Activated CD4-positive, alpha-beta T cell treated with anti-CD3 and anti-CD28 coated beads, Interleukin-2, amount 50 U/mL, for 24 hours (primary cell): ENCODE data around the gene TMEM176A.

Experiments
- DNase-seq, 2 donors: peaks; one replicate each; pipeline ENCODE4 v3.0.0-alpha.2; 2020; ENCODE audit warnings: low read depth in 1 of 2, low spot score in 1 of 2

TMEM176A gene

GRCh38 chr7:150846291-150847115, 45.9 kb downstream of the TMEM176A start:
- DNase-seq: no peak

DNA sequence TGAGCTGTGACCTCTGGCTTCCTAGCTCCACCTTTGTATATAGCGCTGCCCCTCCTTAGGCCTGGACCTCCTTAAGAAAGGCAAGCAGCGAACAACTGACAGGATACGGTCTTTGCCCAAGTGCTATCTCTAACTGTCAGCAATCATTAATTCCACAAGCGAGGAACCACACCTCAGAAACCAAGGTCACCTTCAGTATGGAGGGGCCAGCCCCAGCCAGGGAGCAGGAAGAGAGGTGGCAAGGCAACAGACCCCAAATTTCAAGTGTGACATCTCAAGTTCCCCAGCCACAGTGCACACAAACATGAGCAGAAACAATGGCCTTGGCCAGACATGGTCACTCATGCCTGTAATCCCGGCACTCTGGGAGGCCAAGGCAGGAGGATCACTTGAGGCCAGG, 47.0 kb downstream of the TMEM176A start:
- no peak for DNase-seq

DNA sequence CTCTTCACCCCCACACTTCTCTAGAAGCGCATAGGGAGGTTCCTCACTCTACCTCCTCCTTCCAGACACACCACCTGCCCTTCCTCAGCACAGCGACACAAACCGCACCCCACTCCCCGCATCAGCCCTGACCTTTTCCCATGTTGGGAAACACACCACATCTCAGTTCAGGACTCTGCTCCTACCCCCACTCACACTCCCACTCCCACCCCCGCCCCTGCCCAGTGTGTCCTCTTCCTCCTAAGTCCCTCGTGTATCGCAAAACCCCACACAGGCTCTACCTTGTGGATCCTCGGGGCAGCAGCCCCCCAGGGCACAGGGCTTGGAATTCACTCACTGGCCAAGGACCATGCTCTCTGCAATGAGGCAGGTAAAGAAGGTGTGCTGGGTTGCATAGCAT, 47.5 kb downstream of the TMEM176A start:
- no peak for DNase-seq

- DNase-seq: no peak
Observed at GRCh38 chr7:150848561-150849115, 48.1 kb downstream of the TMEM176A start.

- DNase-seq: no peak
Observed at GRCh38 chr7:150849204-150849775, 48.7 kb downstream of the TMEM176A start.

GRCh38 chr7:150850273-150850672, 49.7 kb downstream of the TMEM176A start:
- no peak for DNase-seq

DNA sequence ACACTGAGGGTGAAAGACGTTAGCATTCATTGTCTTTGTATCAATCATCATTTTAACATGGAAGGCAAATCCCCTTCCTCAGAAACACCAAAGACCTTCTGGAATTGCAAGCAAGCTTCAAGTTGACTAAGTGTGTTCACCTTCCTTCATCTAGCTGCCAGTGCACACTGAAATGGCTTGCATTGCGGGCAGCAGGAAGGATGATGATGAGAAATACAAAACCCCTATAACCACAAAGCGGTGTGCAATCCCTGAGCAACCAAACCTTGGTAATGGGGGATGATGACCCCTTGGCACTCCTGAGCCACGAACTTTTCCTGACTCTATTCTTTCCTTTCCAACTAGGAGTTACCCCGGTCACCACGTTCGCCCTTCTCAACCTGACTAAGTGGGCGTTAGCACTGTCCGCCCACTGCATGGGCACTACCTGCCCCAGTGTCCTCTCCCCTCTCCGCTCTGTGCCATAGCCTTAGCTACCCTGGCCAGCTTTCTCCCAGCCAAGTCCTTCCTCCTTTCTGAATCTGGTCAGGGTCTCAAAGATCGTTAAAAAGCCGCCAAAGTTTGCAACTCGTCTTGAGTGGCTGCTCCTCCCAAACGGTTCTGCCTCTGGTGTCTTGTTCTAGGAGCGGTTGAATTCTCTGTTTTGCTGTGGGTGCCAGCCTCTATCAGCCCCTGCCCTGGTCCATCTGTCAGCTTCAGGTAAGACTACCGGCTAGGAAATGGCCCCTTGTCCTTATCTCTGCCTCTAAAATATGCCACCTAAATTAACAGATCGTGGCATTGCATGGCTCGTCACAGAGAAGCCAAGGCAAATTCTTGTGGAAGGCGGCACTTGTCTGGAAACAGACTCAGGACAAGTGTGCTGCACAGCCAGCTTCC, 51.2 kb downstream of the TMEM176A start:
- DNase-seq: no peak

DNA sequence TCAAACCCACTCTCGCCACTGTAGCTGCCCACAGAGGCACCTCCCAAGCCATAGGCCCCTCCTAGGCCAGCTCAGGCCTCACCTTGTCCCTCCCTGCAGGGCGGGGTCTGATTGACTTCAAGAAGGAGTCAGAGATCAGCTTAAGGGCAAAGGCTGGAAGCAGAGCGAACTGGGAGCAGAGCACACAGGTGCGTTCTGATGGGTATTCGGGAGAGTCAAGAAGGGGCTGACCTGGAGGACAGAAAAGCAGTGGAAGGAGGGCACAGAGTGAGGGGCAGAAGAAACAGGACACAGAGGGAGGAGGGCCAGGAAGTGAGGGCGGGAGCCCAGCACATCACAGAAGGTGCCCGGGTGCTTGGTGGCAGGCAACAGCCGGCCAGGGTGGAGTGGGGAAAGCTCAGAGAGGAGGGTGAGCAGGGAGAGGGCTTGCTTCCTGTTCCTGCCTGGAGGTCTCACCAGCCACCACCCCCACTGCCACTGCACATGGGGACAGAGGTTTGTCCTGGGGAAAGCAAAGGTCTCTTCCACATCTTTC, 51.9 kb downstream of the TMEM176A start, which contains the start of gene AOC1:
TSS of gene AOC1 (plus strand) at position 147 of the 535 bp plus-strand sequence. CDS start 3,954 bp downstream, outside the sequence.
- DNase-seq: no peak

GRCh38 chr7:150854066-150855000, 53.8 kb downstream of the TMEM176A start:
- no peak for DNase-seq
